GDM1 (cell line): ENCODE data around the gene MAPK6.
"Not testable (repeated sequence)": the region's sequence is repeated elsewhere in the genome, so short reads cannot be mapped to it uniquely, and the experiment has no call there.

Experiments used
- DNase-seq: peaks from one replicate; lab custom pipeline; 2025; lab: John Stamatoyannopoulos, UW

The MAPK6 gene

GRCh38 chr15:52042051-52042851, 23.2 kb downstream of the MAPK6 start:
- no peak for DNase-seq

GRCh38 chr15:52045795-52046298, 26.8 kb downstream of the MAPK6 start:
- DNase-seq, result not testable (repeated sequence)

DNA sequence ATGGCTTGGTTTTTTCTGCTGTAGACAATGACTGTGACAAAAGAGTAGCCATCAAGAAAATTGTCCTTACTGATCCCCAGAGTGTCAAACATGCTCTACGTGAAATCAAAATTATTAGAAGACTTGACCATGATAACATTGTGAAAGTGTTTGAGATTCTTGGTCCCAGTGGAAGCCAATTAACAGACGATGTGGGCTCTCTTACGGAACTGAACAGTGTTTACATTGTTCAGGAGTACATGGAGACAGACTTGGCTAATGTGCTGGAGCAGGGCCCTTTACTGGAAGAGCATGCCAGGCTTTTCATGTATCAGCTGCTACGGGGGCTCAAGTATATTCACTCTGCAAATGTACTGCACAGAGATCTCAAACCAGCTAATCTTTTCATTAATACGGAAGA, 27.5 kb downstream of the MAPK6 start:
- not testable (repeated sequence) for DNase-seq

GRCh38 chr15:52050416-52050815, 31.4 kb downstream of the MAPK6 start:
- no peak for DNase-seq

DNA sequence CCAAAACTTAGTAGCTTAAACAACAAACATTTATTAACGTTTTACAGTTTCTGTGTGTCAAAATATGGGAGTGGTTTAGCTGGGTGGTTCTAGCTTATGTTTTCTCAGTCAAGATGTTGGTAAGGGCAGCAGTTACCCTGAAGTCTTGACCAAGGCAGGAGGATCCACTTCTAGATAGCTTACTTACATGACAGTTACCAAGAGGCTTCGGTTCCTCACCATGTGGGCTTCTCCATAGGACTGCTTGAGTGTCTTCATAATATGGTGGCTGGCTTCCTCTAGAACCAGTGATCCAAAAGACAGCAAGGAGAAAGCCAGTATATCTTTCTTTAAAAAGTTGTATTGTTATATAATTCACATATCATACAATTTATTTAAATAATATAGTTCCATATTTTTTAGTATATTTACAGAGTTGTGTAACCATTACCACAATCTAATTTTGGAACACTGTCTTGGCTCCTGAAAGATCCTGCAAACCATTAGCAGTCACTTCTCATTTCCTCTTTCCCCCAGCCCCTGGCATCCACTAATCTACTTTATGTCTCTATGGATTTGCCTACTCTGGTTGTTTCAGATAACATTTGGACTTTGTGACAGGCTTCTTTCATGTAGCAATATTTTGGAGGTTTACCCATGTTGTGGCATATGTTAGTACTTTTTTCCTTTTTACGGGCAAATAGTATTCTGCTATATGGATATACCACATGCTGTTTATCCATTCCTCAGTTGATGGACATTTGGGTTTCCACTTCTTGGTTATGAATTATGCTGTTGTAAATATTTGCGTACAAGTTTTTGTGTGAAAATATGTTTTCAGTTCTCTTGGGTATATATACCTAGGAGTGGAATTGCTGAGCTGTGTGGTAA, 33.3 kb downstream of the MAPK6 start:
- DNase-seq, result no peak

DNA sequence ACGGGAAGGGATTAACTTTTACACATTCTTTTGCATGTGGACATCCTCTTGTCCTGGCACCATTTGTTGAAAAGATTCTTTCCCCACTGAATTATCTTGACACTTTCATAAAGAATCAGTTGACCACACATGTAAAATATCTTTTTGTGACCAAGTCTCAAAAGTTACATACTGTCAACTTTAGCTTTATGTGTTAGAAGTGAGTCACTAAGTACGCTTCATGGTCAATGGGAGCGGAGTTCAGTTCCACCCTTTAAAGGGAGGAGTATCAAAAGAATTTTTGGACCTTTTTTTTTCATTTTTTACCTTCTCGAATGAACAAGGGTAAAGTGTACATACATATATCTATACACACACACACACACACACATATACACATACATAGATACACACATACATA, 35.4 kb downstream of the MAPK6 start:
- no peak for DNase-seq

DNA sequence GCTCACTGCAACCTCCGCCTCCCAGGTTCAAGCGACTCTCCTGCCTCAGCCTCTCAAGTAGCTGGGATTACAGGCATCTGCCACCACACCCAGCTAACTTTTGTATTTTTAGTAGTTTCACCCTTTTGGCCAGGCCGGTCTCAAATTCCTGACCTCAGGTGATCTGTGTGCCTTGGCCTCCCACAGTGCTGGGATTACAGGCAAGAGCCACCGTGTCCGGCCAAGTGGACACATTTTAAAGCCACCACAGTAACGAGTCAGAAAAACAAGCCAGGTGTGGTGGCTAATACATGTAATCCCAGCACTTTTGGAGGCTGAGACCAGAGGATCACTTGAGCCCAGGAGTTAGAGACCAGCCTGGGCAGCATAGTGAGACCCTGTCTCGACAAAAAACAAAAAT, 35.8 kb downstream of the MAPK6 start:
- not testable (repeated sequence) for DNase-seq

DNA sequence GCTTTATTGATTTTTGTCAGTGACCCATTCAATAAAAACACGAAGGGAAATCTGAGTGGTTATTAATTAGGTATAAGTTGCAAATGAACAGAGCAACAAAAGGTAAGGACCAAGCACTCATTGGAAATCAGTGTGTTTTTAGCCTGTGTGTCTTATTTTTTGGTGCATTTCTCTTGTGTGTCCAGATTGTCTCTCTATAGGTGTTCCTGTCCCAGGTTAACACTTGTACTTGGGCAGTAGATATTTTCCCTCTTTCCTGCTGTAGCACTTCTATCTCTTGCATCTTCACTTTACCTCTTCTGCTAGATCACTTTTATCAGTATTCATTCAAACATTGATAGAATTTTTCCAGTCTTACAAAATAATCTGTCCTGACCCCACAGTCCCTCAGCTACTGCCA, 37.0 kb downstream of the MAPK6 start:
- no peak for DNase-seq

DNA sequence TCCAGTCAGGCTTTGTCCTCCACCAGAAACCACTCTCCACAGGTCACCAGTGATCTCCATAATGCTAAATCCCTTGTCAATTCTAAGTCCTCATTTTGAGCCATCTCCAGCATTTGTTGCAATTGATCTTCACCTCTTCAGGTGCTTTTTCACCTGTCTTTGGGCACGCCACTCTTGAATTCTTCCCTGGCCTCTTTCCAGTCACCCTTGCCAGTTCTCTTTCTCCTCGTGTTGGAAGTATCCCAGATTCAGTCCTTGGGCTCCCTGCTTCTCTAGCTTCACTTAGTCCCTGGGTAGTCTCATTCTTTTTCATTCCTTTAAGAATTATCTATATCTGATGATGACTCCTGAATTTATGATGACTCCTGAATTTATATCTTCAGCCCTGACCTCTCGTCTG, 37.5 kb downstream of the MAPK6 start:
- no peak for DNase-seq

DNA sequence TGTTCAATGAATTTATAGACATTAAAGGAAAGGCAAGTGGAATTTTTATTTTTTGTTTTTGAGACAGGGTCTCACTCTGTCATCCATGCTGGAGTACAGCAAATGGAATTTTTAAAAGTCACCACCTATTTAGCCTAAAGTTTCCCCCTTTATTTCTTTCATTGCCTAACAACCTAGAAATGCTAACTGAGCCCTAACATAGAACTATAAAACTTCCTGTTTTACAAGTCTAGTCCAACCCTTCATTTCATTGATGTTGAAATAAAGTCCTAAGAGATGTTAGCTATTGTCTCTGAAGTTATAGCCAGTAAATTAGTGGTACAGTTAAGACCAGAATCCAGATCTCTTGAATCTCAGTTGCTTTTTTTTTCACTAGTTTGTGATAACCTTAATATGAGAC, 39.0 kb downstream of the MAPK6 start:
- no peak for DNase-seq

- DNase-seq, result no peak
These were observed 41.5 kb downstream of the MAPK6 start for GRCh38 chr15:52060501-52060900.

GRCh38 chr15:52066842-52067544, 48.0 kb downstream of the MAPK6 start:
- DNase-seq, result no peak

DNA sequence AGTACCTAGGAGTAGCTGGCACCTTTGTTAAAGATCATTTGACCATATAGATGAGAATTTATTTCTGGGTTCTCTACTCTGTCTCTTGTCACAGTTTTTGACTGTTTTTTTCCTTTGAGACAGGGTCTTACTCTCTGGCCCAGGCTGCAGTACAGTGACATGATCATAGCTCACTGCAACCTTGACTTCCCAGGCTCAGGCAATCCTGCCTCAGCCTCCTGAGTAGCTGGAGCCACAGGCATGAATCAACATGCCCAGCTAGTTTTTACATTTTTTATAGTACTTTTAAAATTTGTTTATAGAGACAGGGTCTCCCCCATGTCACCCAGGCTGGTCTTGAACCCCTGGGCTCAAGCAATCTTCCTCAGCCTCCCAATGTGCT, 48.5 kb downstream of the MAPK6 start:
- DNase-seq, result no peak

GRCh38 chr15:52068004-52068615, 49.1 kb downstream of the MAPK6 start:
- DNase-seq, result no peak

DNA sequence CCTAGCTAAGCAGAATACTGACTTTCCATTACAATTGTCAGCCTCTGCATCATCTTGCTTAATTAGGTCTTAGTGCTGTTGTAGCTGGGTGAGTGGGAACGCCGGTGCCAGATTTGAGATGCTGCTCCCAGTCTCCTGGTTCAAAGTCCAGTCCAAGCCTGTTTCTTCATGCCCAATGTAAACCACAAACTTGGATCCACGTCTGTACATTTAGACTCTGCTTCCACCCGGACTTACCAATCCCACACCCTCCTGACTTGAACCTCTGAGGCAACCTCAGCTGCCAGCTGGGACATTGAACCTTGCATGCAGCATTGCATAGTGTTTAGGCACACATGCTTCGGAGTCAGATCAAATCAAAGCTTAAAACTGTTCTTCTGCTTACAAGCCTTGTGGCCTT, 50.5 kb downstream of the MAPK6 start:
- DNase-seq, result no peak

GRCh38 chr15:52071570-52071969, 52.6 kb downstream of the MAPK6 start:
- no peak for DNase-seq

DNA sequence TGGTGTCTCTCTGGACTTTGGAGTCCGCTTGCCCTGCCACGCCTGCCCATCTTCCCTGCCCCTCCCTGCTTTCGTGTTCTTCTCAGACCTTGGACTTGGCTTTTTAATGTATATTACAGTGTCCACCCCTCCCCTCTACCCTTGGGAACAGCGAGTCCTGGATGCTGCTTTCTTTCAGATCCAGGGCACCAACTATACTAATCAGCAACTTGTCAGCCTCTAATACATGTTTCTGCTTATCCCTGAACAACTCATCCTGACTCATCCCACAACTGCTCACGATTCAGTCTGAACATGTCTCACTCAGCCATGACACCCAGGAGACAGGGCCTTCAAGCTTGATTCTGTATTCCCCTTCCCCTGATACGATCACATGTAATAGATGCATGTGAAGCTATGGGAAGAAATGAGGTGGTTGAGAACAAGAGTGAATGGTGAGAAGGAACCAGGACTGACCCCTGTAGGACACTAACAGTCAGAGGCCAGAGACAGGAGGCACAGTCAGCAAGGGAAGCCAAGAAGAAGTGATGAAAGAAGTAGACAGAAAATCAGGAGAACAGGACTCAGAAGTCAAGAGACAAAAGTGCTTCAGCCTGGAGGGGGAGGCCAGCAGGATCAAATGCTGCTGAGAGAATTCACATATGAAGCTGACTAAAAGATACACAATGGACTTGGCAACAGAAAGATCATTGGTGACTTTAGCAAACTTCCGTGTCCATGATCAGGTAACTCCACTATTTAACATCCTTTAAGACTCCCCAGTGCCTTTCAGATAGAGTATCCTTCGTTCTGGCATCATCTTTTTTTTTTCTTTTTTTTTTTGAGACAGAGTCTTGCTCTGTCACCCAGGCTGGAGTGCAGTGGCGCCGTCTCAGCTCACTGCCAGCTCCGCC, 58.1 kb downstream of the MAPK6 start:
- DNase-seq, result no peak

DNA sequence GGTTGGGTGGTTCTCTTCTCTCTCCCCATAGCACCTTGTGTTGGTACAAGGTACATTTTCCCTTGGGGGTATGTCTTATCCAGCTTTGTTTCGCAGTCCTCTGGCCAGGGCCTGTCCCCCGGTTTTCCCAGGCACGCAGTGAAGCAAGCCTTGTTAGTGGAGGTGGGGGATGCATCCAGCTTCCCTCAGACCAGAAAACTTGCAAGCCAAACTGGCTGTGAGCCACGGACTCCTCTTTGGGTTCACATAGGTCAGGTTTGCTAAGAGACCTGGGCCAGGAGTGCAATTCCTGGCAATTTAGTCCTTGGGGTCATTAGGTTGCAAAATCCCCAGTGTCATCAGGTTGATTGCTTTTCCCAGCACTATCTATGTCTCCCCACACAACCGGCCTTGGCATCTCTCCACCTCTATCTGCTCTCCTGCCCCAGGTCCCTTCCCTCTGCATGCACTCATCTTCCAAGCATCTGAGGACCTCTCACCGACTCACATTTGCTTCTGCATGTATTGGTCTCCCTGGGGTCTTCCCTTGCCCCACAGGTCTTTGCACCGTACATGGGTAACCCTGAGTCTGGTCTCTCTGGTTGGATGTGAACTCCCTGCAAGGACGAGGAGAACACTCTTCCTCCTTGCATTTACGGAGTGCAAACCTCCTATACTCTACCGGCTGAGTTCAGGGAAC, 59.3 kb downstream of the MAPK6 start:
- no peak for DNase-seq

GRCh38 chr15:52078876-52079700, 60.1 kb downstream of the MAPK6 start:
- peak; percentile 57 for DNase-seq
